Bronchial epithelial cell (primary cell): ENCODE data around the gene RNU6-1. TPM values are rescaled to one million over a fixed set of nuclear protein-coding genes. Genes with fewer than 3 reads are reported as not detected.

Source experiments
- DNase-seq: peaks from one replicate; pipeline ENCODE4 v3.0.0-alpha.2; 2010; ENCODE audit warnings: low read depth
- FAIRE-seq: peaks from 2 replicates; lab custom pipeline; 2011; peaks lifted over from hg19 to GRCh38; lab: Jason Lieb, UNC
- H3K27me3 ChIP-seq: 2 replicates; pipeline ENCODE4 v1.5.1; 2011; ENCODE audit warnings: low read length; ENCODE audit not compliant: control insufficient read depth, insufficient read depth
- H3K36me3 ChIP-seq: 2 replicates; pipeline ENCODE4 v1.5.1; 2011; ENCODE audit warnings: low read length; ENCODE audit not compliant: control insufficient read depth, insufficient read depth
- H3K4me3 ChIP-seq: 2 replicates; pipeline ENCODE4 v1.5.1; 2011; ENCODE audit warnings: mild to moderate bottlenecking, low read depth, low read length, control low read depth
- total RNA-seq: library from RNA; depleted of rRNA; stranded (reverse); fragments of >200 nt; gene quantifications from 2 replicates; pipeline ENCODE4 v1.2.1, GENCODE V29; 2014
- TF ChIP-seq, protein P1 (sequence below): IDR thresholded peaks from 2 replicates; pipeline ENCODE4 v1.5.1; 2011; ENCODE audit warnings: mild to moderate bottlenecking, moderate library complexity, low read length, control low read depth, inconsistent platforms; ENCODE audit not compliant: insufficient read depth, severe bottlenecking

RNU6-1 gene
- total RNA-seq, 1 donor from 2014 or later = not detected

DNA sequence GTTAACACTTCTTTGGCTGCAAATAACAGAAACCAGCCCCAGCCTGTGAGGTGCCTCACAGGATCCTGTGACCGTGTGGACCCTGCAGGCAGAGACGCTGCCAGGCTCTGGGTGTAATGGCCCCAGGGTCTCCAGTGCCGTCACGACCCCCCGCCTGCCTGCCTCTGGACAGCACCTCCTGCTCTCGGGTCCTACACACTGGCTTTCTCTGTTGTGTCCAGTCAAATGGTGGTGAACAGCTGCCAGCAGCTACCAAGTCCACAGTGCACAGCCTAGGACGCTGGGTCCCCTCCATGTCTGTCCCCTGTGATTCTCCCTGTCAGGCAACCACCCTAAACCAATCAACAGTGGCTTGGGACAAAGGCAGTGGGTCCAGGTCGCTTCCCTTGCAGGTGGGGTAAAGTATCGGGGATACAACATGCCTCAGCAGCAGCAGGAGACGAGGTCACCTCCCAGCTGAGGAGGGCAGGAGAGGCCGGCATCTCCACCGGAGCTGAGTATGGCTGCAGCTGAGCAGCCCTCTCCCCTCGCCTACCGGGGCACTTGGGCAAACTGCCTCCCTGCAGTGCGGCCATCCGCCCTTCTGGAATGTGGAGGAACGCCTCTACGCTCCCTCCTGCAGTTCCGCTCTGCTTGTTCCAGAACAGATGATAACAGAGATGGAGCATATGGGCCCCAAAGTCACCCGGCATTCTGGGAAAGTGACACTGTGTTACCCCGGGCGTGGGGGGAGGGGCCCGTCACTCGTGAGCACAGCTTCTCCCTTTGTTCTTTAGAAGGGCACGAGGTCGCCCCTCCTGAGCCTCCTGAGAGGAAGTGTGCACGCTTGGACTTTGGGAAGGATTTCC is 35.6 kb downstream of the RNU6-1 start:
- no peak for FAIRE-seq
- DNase-seq = no peak
- TF ChIP-seq, protein P1, sequence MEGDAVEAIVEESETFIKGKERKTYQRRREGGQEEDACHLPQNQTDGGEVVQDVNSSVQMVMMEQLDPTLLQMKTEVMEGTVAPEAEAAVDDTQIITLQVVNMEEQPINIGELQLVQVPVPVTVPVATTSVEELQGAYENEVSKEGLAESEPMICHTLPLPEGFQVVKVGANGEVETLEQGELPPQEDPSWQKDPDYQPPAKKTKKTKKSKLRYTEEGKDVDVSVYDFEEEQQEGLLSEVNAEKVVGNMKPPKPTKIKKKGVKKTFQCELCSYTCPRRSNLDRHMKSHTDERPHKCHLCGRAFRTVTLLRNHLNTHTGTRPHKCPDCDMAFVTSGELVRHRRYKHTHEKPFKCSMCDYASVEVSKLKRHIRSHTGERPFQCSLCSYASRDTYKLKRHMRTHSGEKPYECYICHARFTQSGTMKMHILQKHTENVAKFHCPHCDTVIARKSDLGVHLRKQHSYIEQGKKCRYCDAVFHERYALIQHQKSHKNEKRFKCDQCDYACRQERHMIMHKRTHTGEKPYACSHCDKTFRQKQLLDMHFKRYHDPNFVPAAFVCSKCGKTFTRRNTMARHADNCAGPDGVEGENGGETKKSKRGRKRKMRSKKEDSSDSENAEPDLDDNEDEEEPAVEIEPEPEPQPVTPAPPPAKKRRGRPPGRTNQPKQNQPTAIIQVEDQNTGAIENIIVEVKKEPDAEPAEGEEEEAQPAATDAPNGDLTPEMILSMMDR = no peak
- Histone ChIP-seq H3K27me3 (no peaks in the 10 kb centered on the region), H3K36me3 (no peaks in the 10 kb centered on the region), H3K4me3 (no peak overlapping the region)

DNA sequence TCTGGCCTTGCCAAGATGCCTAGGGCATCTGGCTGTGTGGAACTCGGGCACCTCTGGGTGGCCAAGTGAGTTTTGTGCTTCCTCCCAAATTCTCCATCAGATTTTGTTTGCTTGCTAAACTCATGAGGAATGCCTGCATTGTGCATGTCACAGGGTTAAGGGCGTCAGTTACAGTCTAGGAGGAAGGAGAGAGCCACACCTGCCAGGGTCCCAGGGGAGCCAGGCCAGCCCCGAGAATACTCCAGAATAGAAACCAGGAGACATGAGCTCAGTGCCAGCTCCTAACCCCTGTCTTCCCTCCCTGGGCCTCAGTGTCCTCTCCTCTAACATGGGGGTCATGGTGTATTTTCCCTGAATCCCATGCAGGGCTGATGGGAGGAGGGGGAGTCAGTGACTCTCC is 36.5 kb downstream of the RNU6-1 start:
- no peaks in the 10 kb centered on the region for H3K36me3 ChIP-seq
- H3K4me3 ChIP-seq = no peak overlapping the region
- DNase-seq (no peak), FAIRE-seq (no peak)
- TF ChIP-seq, protein P1 = no peak
- H3K27me3 ChIP-seq = no peaks in the 10 kb centered on the region

DNA sequence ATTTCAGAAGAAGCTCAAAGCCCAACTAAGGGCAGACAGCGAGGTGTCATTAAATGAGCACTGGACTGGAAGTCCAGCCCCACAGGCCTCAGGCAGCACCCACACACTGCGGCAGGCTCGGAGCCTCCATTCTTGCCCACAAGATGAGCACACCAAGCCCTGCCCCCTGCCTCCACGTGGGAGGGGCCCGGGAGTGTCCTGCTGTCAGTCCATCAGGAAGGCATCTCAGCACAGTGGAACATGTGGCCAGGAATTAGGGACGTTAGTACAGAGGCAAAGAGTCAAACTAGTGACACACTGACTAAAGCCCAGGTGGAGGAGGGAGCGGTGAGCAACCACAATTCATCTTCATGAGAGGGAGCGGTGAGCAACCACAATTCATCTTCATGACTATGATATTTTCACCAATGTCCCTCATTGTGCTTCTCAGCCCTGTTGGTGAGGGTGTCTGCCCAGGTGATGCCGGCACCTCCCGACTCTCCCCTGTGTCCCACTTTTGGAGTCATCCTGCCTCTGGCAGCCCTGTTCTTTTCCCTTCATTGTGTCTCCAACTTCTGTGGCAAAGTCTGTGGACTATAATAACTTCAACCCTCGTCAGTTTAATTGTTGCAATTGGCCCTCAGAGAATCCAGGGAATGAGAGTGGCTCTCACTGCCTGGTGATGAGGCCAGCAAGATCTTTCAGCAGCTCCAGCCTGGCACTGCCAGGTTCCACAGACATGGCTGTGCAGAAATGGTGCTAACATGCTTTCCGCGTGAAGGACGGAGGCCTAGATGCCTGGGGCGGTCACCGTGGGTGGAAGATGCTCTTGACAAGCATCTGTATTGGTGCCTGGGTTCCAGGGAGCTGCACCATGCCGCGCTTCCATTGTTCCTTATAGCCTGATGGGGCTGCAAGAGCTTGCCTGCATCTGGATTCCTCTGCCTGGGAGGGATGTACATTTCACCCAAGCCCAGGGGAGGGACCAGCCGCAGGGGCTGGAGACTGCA is 37.6 kb downstream of the RNU6-1 start:
- no peak for DNase-seq
- no peak for FAIRE-seq
- no peak overlapping the region for H3K4me3 ChIP-seq
- TF ChIP-seq, protein P1 = no peak
- no peaks in the 10 kb centered on the region for H3K36me3 ChIP-seq
- no peaks in the 10 kb centered on the region for H3K27me3 ChIP-seq

DNA sequence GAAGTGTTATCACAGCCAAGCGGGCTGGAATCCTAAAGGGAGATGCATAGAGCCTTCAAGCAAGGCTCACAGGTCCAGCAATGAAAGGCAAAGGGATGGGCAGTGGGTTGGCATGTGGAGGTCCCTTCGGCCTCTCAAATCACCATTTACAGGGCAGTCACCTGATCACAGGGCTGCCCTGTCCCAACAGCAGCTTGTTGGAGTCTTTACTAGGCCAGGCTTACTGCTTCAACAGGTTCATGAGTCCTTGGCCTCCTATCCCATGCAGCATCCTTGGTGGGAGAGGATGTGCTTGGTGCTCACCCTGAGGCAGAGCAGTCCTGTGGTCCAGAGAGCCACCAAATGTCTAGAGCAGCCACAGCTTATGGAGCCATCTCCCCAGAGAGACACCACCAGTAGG is 38.7 kb downstream of the RNU6-1 start:
- DNase-seq = no peak
- no peak overlapping the region for H3K4me3 ChIP-seq
- TF ChIP-seq, protein P1 = no peak
- peak; percentile 90 for FAIRE-seq
- H3K27me3 ChIP-seq = no peaks in the 10 kb centered on the region
- no peaks in the 10 kb centered on the region for H3K36me3 ChIP-seq

DNA sequence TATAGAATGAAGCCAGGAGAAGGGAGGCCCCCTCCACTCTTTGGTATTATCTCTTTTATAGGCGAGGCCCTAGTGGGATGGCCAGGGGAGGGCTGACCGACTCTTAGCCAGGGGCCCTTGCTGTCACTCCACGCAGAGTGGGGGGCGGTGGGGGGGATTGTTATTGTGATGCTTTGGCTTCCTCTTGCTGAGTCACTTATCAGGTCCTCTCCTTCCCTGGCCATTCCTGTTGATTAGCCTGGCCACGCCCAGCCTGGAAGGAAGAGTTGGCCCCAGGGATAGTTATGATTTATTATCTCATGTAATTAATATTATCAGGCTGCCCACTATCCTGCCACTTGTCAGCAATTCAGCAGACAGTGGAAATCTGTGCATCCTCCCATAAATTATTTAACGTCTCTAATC is 40.0 kb downstream of the RNU6-1 start:
- TF ChIP-seq, protein P1 = no peak
- FAIRE-seq (no peak), DNase-seq (no peak)
- no peaks in the 10 kb centered on the region for H3K27me3 ChIP-seq
- H3K36me3 ChIP-seq = no peaks in the 10 kb centered on the region
- no peak overlapping the region for H3K4me3 ChIP-seq
